DND-41 (cell line): ENCODE results near the gene LRRTM4.
A peak's percentile ranks its signal among the peaks of the same experiment; 100 is the strongest.

Experiments used
- ATAC-seq: fragments of 200-7000 bp; cut with Tn5 transposase; 3 replicates; pipeline ENCODE4 v1.9.1; 2021; ENCODE audit warnings: low read depth; ENCODE audit not compliant: insufficient read depth
- DNase-seq: peaks from one replicate; pipeline ENCODE4 v3.0.0-alpha.2; 2020
- H2AFZ ChIP-seq: 2 replicates; pipeline ENCODE4 v1.6.0; 2012; ENCODE audit warnings: low read depth, low read length
- H3K27ac ChIP-seq: 2 replicates; pipeline ENCODE4 v1.5.1; 2012; ENCODE audit warnings: low read length, inconsistent platforms
- H3K27me3 ChIP-seq: fragments of 200-600 bp; sonication (generic); 2 replicates; pipeline ENCODE4 v1.6.0; 2012; ENCODE audit warnings: low read length, mild to moderate bottlenecking, inconsistent platforms; ENCODE audit not compliant: insufficient read depth, poor library complexity
- H3K36me3 ChIP-seq: 2 replicates; pipeline ENCODE4 v1.5.1; 2012; ENCODE audit warnings: low read length, inconsistent platforms; ENCODE audit not compliant: insufficient read depth
- H3K4me1 ChIP-seq: 2 replicates; pipeline ENCODE4 v1.5.1; 2012; ENCODE audit warnings: mild to moderate bottlenecking, low read length; ENCODE audit not compliant: insufficient read depth
- H3K4me2 ChIP-seq: 2 replicates; pipeline ENCODE4 v1.6.0; 2012; ENCODE audit warnings: mild to moderate bottlenecking, moderate library complexity, low read length, inconsistent platforms; ENCODE audit not compliant: insufficient read depth
- H3K4me3 ChIP-seq, 2 experiments: fragments of 200-600 bp in 1 of 2; shearing (Covaris generic) in 1 of 2; 2 replicates each; pipeline ENCODE4 v1.5.1; 2012 to 2016; ENCODE audit warnings: inconsistent platforms in 2 of 2, low read length in 2 of 2, mild to moderate bottlenecking in 2 of 2, low read depth in 1 of 2, moderate library complexity in 1 of 2
- H3K79me2 ChIP-seq: 2 replicates; pipeline ENCODE4 v1.6.0; 2012; ENCODE audit warnings: low read length, inconsistent platforms; ENCODE audit not compliant: insufficient read depth
- H3K9ac ChIP-seq: 2 replicates; pipeline ENCODE4 v1.6.0; 2012; ENCODE audit warnings: low read depth, mild to moderate bottlenecking, inconsistent platforms, low read length, moderate library complexity
- H3K9me3 ChIP-seq: 2 replicates; pipeline ENCODE4 v1.5.1; 2012; ENCODE audit warnings: low read length, moderate library complexity, mild to moderate bottlenecking, inconsistent platforms; ENCODE audit not compliant: insufficient read depth, severe bottlenecking
- H4K20me1 ChIP-seq: 2 replicates; pipeline ENCODE4 v1.6.0; 2012; ENCODE audit warnings: low read length; ENCODE audit not compliant: insufficient read depth
- CTCF ChIP-seq: IDR thresholded peaks from 2 replicates; pipeline ENCODE4 v1.5.1; 2012; ENCODE audit warnings: borderline replicate concordance, low read length, moderate library complexity, mild to moderate bottlenecking; ENCODE audit not compliant: poor library complexity, severe bottlenecking; ENCODE audit errors: extremely low read depth
- EZH2 ChIP-seq: IDR thresholded peaks from 3 replicates; pipeline ENCODE4 v1.6.1; 2012; ENCODE audit warnings: borderline replicate concordance, low read depth, mild to moderate bottlenecking, moderate library complexity, low read length, inconsistent platforms; ENCODE audit not compliant: severe bottlenecking

LRRTM4 gene

GRCh38 chr2:76973610-76974009 is 548.6 kb downstream of the LRRTM4 start:
- Histone ChIP-seq H3K4me2 (no peak overlapping the region), H3K9me3 (no peaks in the 10 kb centered on the region), H2AFZ (no peak overlapping the region), H3K27me3 (no peaks in the 10 kb centered on the region), H3K79me2 (no peaks in the 10 kb centered on the region), H3K36me3 (no peaks in the 10 kb centered on the region), H3K4me3 (no peak overlapping the region), H3K4me1 (no peaks in the 10 kb centered on the region), H4K20me1 (no peaks in the 10 kb centered on the region), H3K27ac (no peak overlapping the region), H3K9ac (no peak overlapping the region)
- no peak for DNase-seq
- TF ChIP-seq CTCF (no peak), EZH2 (no peak)
- ATAC-seq, result no peak

- Histone ChIP-seq H2AFZ (no peak overlapping the region), H3K9me3 (no peaks in the 10 kb centered on the region), H3K9ac (no peak overlapping the region), H3K27ac (no peak overlapping the region), H4K20me1 (no peaks in the 10 kb centered on the region), H3K4me1 (no peaks in the 10 kb centered on the region), H3K4me2 (no peak overlapping the region), H3K27me3 (no peaks in the 10 kb centered on the region), H3K79me2 (no peaks in the 10 kb centered on the region), H3K36me3 (no peaks in the 10 kb centered on the region), H3K4me3 (no peak overlapping the region)
- TF ChIP-seq EZH2 (no peak), CTCF (no peak)
- DNase-seq (no peak), ATAC-seq (no peak)
Observed at GRCh38 chr2:76965772-76966171, 556.4 kb downstream of the LRRTM4 start.

- DNase-seq (no peak), ATAC-seq (no peak)
- Histone ChIP-seq H3K36me3 (no peaks in the 10 kb centered on the region), H3K4me3 (no peak overlapping the region), H3K27ac (no peak overlapping the region), H3K4me2 (no peak overlapping the region), H3K9ac (no peak overlapping the region), H3K27me3 (no peaks in the 10 kb centered on the region), H4K20me1 (no peaks in the 10 kb centered on the region), H2AFZ (no peak overlapping the region), H3K4me1 (no peaks in the 10 kb centered on the region), H3K9me3 (no peaks in the 10 kb centered on the region), H3K79me2 (no peaks in the 10 kb centered on the region)
- TF ChIP-seq EZH2, result no peak
- TF ChIP-seq CTCF, result no peak
Observed at GRCh38 chr2:76958749-76959148, 563.4 kb downstream of the LRRTM4 start.

GRCh38 chr2:76953733-76954347 is 568.3 kb downstream of the LRRTM4 start:
- H3K4me2 ChIP-seq, result no peak overlapping the region
- H4K20me1 ChIP-seq, result no peaks in the 10 kb centered on the region
- no peaks in the 10 kb centered on the region for H3K4me1 ChIP-seq
- peak; percentile 20 for DNase-seq
- no peak overlapping the region for H3K9ac ChIP-seq
- no peak overlapping the region for H3K27ac ChIP-seq
- no peak overlapping the region for H3K4me3 ChIP-seq
- no peak overlapping the region for H2AFZ ChIP-seq
- H3K9me3 ChIP-seq, result no peaks in the 10 kb centered on the region
- H3K36me3 ChIP-seq, result no peaks in the 10 kb centered on the region
- TF ChIP-seq EZH2 (no peak), CTCF (peak; percentile 78)
- H3K27me3 ChIP-seq, result no peaks in the 10 kb centered on the region
- peak; percentile 55; the same call in 1 of the 3 replicates for ATAC-seq
- H3K79me2 ChIP-seq, result no peaks in the 10 kb centered on the region
